HG03571 (cell line): Measurements from ENCODE around the gene UNC119B.
A peak's percentile ranks its signal among the peaks of the same experiment; 100 is the strongest.

Experiments used
- ATAC-seq: cut with Tn5 transposase; IDR thresholded peaks from one replicate; pipeline ENCODE4 v1.9.1; 2021; ENCODE audit not compliant: unreplicated experiment

The UNC119B gene

GRCh38 chr12:120687578-120688289 is 22.5 kb upstream of the UNC119B start:
- ATAC-seq = no peak

DNA sequence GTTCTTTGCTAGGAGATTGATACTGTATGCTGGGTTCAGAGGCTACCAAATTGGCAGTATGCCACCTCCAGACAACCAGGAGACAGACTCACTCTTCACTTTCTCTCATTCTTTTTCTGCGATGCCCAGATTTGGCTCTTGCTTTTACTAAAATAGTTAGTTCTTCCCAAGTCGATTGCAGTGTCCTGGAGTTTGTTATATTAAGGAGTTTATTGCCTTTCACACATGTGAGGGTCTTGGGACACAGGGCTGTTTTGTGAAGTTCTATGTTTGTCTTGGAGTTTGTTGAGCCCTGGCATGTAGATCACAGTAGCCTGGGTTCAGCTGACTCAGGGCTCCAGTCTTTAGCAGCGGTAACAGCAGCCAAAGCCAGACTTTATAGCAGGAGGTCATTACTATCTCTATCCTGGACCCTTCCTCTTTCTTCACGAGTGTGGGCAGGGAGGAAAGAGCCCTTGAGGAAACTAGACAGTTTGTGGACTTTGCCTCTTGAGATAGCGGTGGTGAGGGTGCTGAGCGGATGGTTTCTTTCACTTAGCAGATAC is 21.7 kb upstream of the UNC119B start:
- ATAC-seq = no peak

GRCh38 chr12:120689397-120690082 is 20.7 kb upstream of the UNC119B start:
- no peak for ATAC-seq

DNA sequence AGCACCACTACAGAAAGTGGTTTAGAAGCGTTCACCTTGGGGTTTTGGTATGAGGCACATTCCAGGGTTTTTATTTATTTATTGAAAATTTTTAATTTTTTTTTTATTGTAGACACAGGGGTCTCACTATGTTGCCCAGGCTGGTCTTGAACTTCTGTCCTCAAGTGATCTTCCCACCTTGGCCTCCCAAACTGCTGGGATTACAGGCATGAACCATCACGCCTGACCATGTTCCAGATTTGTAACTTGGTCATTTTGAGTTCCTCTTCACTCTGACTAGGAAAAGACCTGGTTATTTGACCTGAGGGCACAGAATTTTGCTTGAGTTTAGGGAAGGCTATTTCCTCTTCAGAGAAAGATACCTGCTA is 20.2 kb upstream of the UNC119B start:
- no peak for ATAC-seq

- no peak for ATAC-seq
These were observed 19.3 kb upstream of the UNC119B start for GRCh38 chr12:120690978-120691377.

GRCh38 chr12:120692524-120693033 is 17.7 kb upstream of the UNC119B start:
- ATAC-seq = no peak

DNA sequence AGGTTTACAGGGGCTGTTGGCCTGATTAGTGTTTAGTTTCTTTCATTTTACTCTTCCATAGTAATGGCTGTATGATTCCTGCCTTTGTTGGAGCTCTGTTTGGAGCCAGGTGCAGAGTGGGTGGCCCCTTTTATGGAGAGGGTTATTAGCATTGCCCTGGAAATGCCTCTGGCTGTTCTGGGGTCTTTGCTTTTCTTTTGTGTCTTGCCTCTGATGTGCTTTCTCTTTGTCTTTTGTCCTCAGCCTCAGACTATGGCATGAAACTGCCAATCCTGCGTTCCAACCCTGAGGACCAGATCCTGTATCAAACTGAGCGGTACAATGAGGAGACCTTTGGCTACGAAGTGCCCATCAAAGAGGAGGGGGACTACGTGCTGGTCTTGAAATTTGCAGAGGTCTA is 16.4 kb upstream of the UNC119B start:
- no peak for ATAC-seq

DNA sequence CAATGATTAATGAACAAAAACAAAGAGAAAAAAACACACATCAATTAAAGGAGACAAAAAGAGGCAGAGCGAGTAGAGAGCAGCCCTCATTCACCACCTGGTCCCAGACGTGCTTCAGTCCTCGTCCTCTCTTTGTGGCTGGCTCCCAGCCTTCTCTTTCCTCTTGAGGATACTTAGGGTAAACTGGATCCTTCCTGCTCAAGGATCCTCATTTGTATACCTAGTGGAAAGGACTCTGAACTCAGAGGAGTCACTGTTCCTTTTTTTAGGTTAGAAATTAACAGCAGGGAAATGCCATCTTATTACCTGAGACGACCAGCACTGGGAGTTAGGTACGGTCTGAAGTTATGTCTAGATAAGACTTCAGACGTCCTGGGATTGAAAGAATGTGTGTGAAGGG is 13.6 kb upstream of the UNC119B start:
- ATAC-seq = no peak

DNA sequence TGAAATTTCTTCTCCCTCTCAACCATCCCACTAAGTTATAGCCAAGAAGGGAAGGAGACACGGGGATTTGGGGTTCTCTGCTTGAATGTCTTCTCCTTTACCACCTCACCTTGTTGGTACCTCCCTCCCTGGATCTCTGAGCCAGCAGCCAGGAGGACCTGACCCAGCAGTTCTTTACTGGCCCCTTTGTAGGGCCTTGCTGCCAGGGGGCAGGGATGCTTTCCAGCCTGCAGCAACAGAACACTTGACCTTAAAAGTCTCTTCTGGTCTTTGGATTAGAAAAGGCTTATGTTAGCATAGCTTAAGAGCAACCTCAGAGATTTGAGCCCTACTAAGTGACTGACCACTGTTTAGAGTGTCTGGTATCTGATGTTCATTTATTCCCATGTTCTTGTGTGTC is 12.9 kb upstream of the UNC119B start:
- ATAC-seq = no peak

DNA sequence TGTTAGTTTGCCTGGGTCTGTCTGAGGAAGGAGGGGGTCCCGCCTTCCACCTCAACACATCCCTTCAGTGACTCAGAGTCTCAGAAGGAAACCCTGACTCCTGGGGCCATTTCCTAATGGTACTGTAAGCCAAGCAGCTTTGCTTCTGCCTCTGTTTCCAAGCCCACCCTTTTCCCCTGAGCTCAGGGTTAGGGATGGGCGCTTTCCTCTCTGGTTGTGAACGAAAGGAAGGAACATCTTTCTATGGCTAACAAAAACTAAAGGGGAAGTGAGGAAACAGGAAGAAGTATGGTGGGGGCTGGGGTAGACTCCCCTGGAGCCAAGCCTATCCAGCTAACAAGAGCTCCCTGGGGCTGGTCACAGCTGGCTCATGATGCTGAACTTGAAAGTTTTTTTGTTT is 11.6 kb upstream of the UNC119B start:
- ATAC-seq = no peak

DNA sequence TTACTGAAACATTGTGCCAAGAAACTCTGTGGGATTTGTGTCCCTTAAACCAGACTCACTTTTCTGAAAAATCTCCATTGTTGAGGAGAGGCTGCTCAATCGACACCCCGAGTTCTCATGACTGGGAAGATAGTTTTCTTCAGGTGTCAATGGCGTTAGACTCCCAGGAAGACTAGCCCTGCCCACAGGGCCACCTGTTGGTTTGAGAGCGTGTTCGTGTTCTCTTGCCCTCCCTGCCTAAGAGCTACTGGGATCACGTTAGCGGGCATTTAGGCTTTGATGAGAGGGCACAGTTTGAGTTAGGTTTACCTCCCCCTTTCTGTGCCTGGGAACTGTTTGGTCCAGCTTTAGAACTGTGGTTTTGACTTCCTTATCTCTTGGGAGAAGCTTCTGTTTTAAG is 10.7 kb upstream of the UNC119B start:
- ATAC-seq = no peak

- no peak for ATAC-seq
These were observed 9.4 kb upstream of the UNC119B start for GRCh38 chr12:120700886-120701285.

GRCh38 chr12:120702637-120703036 is 7.6 kb upstream of the UNC119B start:
- ATAC-seq = no peak

GRCh38 chr12:120703311-120703942 is 6.8 kb upstream of the UNC119B start:
- no peak for ATAC-seq

- ATAC-seq = no peak
These were observed 4.6 kb upstream of the UNC119B start for GRCh38 chr12:120705618-120706017.

- ATAC-seq = no peak
These were observed 4.2 kb upstream of the UNC119B start for GRCh38 chr12:120706029-120706428.

DNA sequence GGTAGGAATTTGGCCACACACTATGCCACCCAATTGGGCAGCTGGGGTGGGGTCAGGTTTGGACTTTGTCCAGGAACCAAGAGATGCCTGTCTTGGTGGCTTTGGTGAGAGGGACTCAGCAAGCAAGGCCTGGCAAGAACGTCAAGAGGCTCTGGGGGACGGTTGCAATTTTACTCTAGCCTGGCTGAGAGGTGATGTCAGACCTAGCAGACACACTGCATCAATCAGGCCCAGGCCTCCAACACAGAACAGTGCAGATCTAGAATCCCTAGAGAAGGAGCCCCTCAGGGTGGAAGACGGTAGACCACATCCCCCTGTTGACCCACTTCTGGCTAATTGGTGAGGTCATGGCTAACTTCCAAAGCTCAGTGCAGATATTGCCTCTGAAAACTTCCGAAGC is 1.6 kb upstream of the UNC119B start:
- no peak for ATAC-seq

- peak; percentile 21 for ATAC-seq
These were observed 593 bp downstream of the UNC119B start for GRCh38 chr12:120710805-120711296.

- no peak for ATAC-seq
These were observed 1.2 kb downstream of the UNC119B start for GRCh38 chr12:120711411-120711810.

- ATAC-seq = no peak
These were observed 2.4 kb downstream of the UNC119B start for GRCh38 chr12:120712610-120713009.

DNA sequence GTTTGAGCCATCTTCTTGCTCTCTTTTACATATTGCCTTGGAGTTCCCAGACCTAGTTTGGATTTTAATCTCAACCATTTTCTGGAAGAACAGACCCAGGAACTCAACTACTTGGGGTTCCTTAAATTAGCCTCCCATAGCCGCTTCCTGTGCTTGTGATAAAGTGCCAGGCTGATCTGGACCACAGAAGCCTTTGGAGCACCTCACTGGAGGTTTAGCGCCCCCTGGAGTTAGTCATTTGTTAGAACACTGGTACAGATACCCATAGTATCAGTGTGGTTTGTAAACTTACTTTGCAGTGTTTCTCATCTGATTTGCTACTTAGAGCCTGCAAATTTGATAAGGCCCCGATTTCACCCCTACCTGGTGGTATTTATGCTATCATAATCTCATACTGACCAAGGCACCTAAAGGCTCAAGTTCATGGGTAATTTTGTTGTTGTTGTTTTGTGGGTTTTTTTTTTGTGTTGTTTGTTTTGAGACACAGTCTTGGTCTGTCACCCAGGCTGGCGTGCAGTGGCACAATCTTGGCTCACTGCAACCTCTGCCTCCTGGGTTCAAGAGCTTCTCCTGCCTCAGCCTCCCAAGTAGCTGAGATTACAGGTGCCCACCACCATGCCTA is 3.7 kb downstream of the UNC119B start:
- no peak for ATAC-seq
